H1 (cell line): ENCODE measurements around the gene ANXA2. TPM values are rescaled to one million over a fixed set of nuclear protein-coding genes. Genes with fewer than 3 reads are reported as not detected.
A peak's percentile ranks its signal among the peaks of the same experiment; 100 is the strongest.

Experiments
- CTCF ChIA-PET: fragments of 300-600 bp; sonication (Branson Sonifier 250); formaldehyde crosslinking; loops from one replicate; lab custom pipeline; 2021; ENCODE audit not compliant: partially characterized antibody; lab: Charles Lee
- POLR2A ChIA-PET: fragments of 300-600 bp; sonication (Branson Sonifier 250); formaldehyde crosslinking; loops from one replicate; lab custom pipeline; 2021; ENCODE audit warnings: inconsistent platforms; ENCODE audit not compliant: partially characterized antibody; lab: Charles Lee
- DNase-seq, 2 experiments: peaks; one replicate each; pipeline versions ENCODE4 v3.0.0 to v3.0.0-alpha.2; 2010 to 2022; ENCODE audit warnings: low spot score in 2 of 2, low read depth in 1 of 2, mixed read lengths in 1 of 2
- FAIRE-seq: peaks from 2 replicates; lab custom pipeline; 2011; peaks lifted over from hg19 to GRCh38; lab: Jason Lieb, UNC
- H2AFZ ChIP-seq: 2 replicates; pipeline ENCODE4 v1.8.1; 2012; ENCODE audit warnings: low read length, inconsistent platforms
- H2AK5ac ChIP-seq: 2 replicates; pipeline ENCODE4 v1.6.1; 2013; ENCODE audit warnings: low read depth, low read length
- H2BK120ac ChIP-seq: replicated peaks from 2 replicates; pipeline ENCODE3; 2013; ENCODE audit warnings: low read depth, low read length, inconsistent platforms
- H2BK12ac ChIP-seq: 2 replicates; pipeline ENCODE4 v1.6.1; 2013; ENCODE audit warnings: low read depth, low read length
- H2BK15ac ChIP-seq: 2 replicates; pipeline ENCODE4 v1.6.1; 2013; ENCODE audit warnings: low read length
- H2BK20ac ChIP-seq: 2 replicates; pipeline ENCODE4 v1.6.1; 2013; ENCODE audit warnings: low read length
- H2BK5ac ChIP-seq: 2 replicates; pipeline ENCODE4 v1.6.1; 2013; ENCODE audit warnings: low read depth, low read length
- H3K14ac ChIP-seq: 2 replicates; pipeline ENCODE4 v1.6.1; 2013; ENCODE audit warnings: inconsistent platforms; ENCODE audit not compliant: insufficient read length
- H3K18ac ChIP-seq: 2 replicates; pipeline ENCODE4 v1.6.1; 2013; ENCODE audit warnings: low read length; ENCODE audit errors: extremely low read depth
- H3K23ac ChIP-seq: 2 replicates; pipeline ENCODE4 v1.6.1; 2013; ENCODE audit warnings: inconsistent platforms; ENCODE audit not compliant: insufficient read length
- H3K23me2 ChIP-seq: 2 replicates; pipeline ENCODE4 v1.6.1; 2013; ENCODE audit warnings: low read depth, low read length
- H3K27ac ChIP-seq: 2 replicates; pipeline ENCODE4 v1.6.1; 2011; ENCODE audit warnings: low read depth, low read length, inconsistent platforms
- H3K27me3 ChIP-seq, 4 experiments: replicated peaks in 1 of 4; 1 replicate in 1 of 4; 2 replicates in 3 of 4; pipeline versions ENCODE4 v1.6.1 to v1.8.1; 2011 to 2013; ENCODE audit warnings: low read length in 3 of 4, mild to moderate bottlenecking in 3 of 4, inconsistent platforms in 2 of 4, mixed read lengths in 2 of 4, moderate library complexity in 1 of 4; ENCODE audit not compliant: control insufficient read depth in 3 of 4, insufficient read depth in 3 of 4; ENCODE audit errors: extremely low read depth in 1 of 4
- H3K36me3 ChIP-seq, 4 experiments: 2 replicates each; pipeline versions ENCODE4 v1.6.1 to v1.8.1; 2011 to 2013; ENCODE audit warnings: mild to moderate bottlenecking in 4 of 4, low read length in 3 of 4, moderate library complexity in 2 of 4, control low read depth in 1 of 4, inconsistent platforms in 1 of 4; ENCODE audit not compliant: insufficient read depth in 4 of 4, control insufficient read depth in 2 of 4
- H3K4ac ChIP-seq: replicated peaks from 2 replicates; pipeline ENCODE3; 2013; ENCODE audit warnings: low read length, low read depth, mixed read lengths, inconsistent platforms; ENCODE audit not compliant: insufficient read length
- H3K4me1 ChIP-seq, 4 experiments: replicated peaks in 1 of 4; 1 replicate in 1 of 4; 2 replicates in 3 of 4; pipeline versions ENCODE4 v1.6.1 to v1.8.1; 2011 to 2013; ENCODE audit warnings: low read length in 3 of 4, inconsistent platforms in 2 of 4, mixed read lengths in 1 of 4; ENCODE audit not compliant: insufficient read depth in 4 of 4, control insufficient read depth in 3 of 4
- H3K4me2 ChIP-seq, 2 experiments: 2 replicates each; pipeline versions ENCODE4 v1.6.1 to v1.8.1; 2011 to 2013; ENCODE audit warnings: low read depth in 2 of 2, low read length in 2 of 2, control low read depth in 1 of 2, inconsistent platforms in 1 of 2, mild to moderate bottlenecking in 1 of 2; ENCODE audit not compliant: insufficient read depth in 1 of 2
- H3K4me3 ChIP-seq, 4 experiments: fragments of 200-600, 300-600 bp in 1 of 4; sonication (generic), shearing (Covaris generic), sonication (Bioruptor Twin) in 1 of 4; 2 replicates each; pipeline versions ENCODE4 v1.5.1 to v1.8.1; 2011 to 2016; ENCODE audit warnings: low read length in 4 of 4, low read depth in 3 of 4, control low read depth in 2 of 4, inconsistent platforms in 2 of 4, mild to moderate bottlenecking in 2 of 4, mixed read lengths in 1 of 4, moderate library complexity in 1 of 4; ENCODE audit not compliant: insufficient read depth in 2 of 4; ENCODE audit errors: extremely low read depth in 1 of 4
- H3K56ac ChIP-seq: replicated peaks from 2 replicates; pipeline ENCODE3; 2013; ENCODE audit warnings: low read depth, mild to moderate bottlenecking, mixed read lengths, low read length, inconsistent platforms; ENCODE audit not compliant: insufficient read length
- H3K79me1 ChIP-seq: 2 replicates; pipeline ENCODE4 v1.6.1; 2013; ENCODE audit warnings: low read depth, low read length, control low read depth
- H3K79me2 ChIP-seq, 2 experiments: 2 replicates each; pipeline versions ENCODE4 v1.6.1 to v1.8.1; 2012 to 2013; ENCODE audit warnings: low read length in 2 of 2, mild to moderate bottlenecking in 2 of 2, inconsistent platforms in 1 of 2; ENCODE audit not compliant: insufficient read depth in 2 of 2, control insufficient read depth in 1 of 2
- H3K9ac ChIP-seq, 4 experiments: replicated peaks in 1 of 4; 1 replicate in 1 of 4; 2 replicates in 3 of 4; pipeline versions ENCODE4 v1.6.1 to v1.8.1; 2011 to 2013; ENCODE audit warnings: low read depth in 3 of 4, low read length in 3 of 4, control low read depth in 2 of 4, mild to moderate bottlenecking in 2 of 4, moderate library complexity in 2 of 4, inconsistent platforms in 1 of 4; ENCODE audit errors: extremely low read depth in 1 of 4
- H3K9me3 ChIP-seq, 2 experiments: 2 replicates each; pipeline versions ENCODE4 v1.6.1 to v1.8.1; 2012 to 2013; ENCODE audit warnings: mild to moderate bottlenecking in 2 of 2, moderate library complexity in 2 of 2, control low read depth in 1 of 2, inconsistent platforms in 1 of 2, low read depth in 1 of 2, low read length in 1 of 2, mixed read lengths in 1 of 2; ENCODE audit not compliant: insufficient read depth in 2 of 2
- H4K20me1 ChIP-seq, 2 experiments: replicated peaks in 1 of 2; 2 replicates each; pipeline versions ENCODE3 to v1.8.1; 2011 to 2013; ENCODE audit warnings: inconsistent platforms in 2 of 2, low read length in 2 of 2, mild to moderate bottlenecking in 1 of 2; ENCODE audit not compliant: insufficient read depth in 2 of 2, control insufficient read depth in 1 of 2
- H4K5ac ChIP-seq: 2 replicates; pipeline ENCODE4 v1.6.1; 2013; ENCODE audit warnings: low read length, low read depth, mixed read lengths, inconsistent platforms; ENCODE audit not compliant: insufficient read length
- H4K8ac ChIP-seq: 2 replicates; pipeline ENCODE4 v1.8.0; 2013; ENCODE audit warnings: mild to moderate bottlenecking, moderate library complexity, low read length, inconsistent platforms; ENCODE audit not compliant: insufficient read depth; ENCODE audit errors: extremely low read depth
- H4K91ac ChIP-seq: replicated peaks from 2 replicates; pipeline ENCODE3; 2013; ENCODE audit warnings: low read length, mixed read lengths, inconsistent platforms; ENCODE audit not compliant: insufficient read length
- ASH2L ChIP-seq: fragments of 200-600, 300-600 bp; sonication (generic); IDR thresholded peaks from one replicate; pipeline ENCODE4 v1.7.1; 2017; ENCODE audit warnings: low read length
- BRCA1 ChIP-seq: IDR thresholded peaks from 2 replicates; pipeline ENCODE4 v1.6.1; 2012; ENCODE audit warnings: low read depth, low read length, improper control_type of control experiment
- EP300 ChIP-seq, 2 experiments: IDR thresholded peaks; 1 replicate in 1 of 2; 2 replicates in 1 of 2; pipeline ENCODE4 v1.6.1; 2011 to 2012; ENCODE audit warnings: low read depth in 2 of 2, low read length in 2 of 2, mild to moderate bottlenecking in 2 of 2, borderline replicate concordance in 1 of 2, inconsistent platforms in 1 of 2, moderate library complexity in 1 of 2
- NRF1 ChIP-seq: IDR thresholded peaks from 2 replicates; pipeline ENCODE4 v1.6.1; 2011; ENCODE audit warnings: mild to moderate bottlenecking, low read depth, low read length, improper control_type of control experiment
- RFX5 ChIP-seq: IDR thresholded peaks from 2 replicates; pipeline ENCODE4 v1.6.1; 2011; ENCODE audit warnings: low read depth, low read length, improper control_type of control experiment, borderline replicate concordance
- WGBS, 2 experiments: shearing (Covaris generic) in 1 of 2; methylation state at CpG; one replicate each; pipeline versions ENCODE4 v1.1.6 to v1.1.7; 2013 to 2015; ENCODE audit warnings: low lambda C conversion rate in 2 of 2, mixed read lengths in 2 of 2, inconsistent platforms in 1 of 2, low coverage in 1 of 2, missing lambda C conversion rate in 1 of 2; ENCODE audit not compliant: insufficient replicate concordance in 2 of 2, insufficient coverage in 1 of 2, insufficient read length in 1 of 2; ENCODE audit errors: extremely low coverage in 1 of 2, missing lambda C conversion rate in 1 of 2; 5-methylcytosine and 5-hydroxymethylcytosine counted together
- polyA plus RNA-seq, 7 experiments: library from polyadenylated mRNA; depleted of rRNA in 3 of 7; stranded (reverse) in 5 of 7; unstranded in 2 of 7; fragments of >200 nt in 5 of 7; fragments of 200-250 nt in 2 of 7; gene quantifications; 1 replicate in 5 of 7; 2 replicates in 1 of 7; 4 replicates in 1 of 7; pipeline versions ENCODE4 v1.2.1 to v1.2.3, GENCODE V29; 2011 to 2013; ENCODE audit warnings: missing spikeins in 2 of 7, mixed read lengths in 2 of 7
- total RNA-seq: library from RNA; stranded (reverse); fragmentation: NEBNext Ultra II Directional; extraction: Animal tissue kit (Norgen Biotek cat#: 25700); gene quantifications from 2 replicates; pipeline ENCODE4 v1.2.1, GENCODE V29; 2021
- TF ChIP-seq, protein P1 (sequence below): IDR thresholded peaks from 2 replicates; pipeline ENCODE4 v1.6.1; 2012; ENCODE audit warnings: low read length, inconsistent platforms
- TF ChIP-seq, protein P2 (sequence below): IDR thresholded peaks from 2 replicates; pipeline ENCODE4 v1.6.1; 2011; ENCODE audit warnings: low read length, improper control_type of control experiment

Gene ANXA2
- total and polyA plus RNA-seq, 2 of the 8 experiments (the other 6 are each of a cell fraction or from before 2014, with no cell fraction given): 178 to 217 TPM

GRCh38 chr15:60324706-60325438, 72.9 kb downstream of the ANXA2 start:
- H2BK12ac ChIP-seq: no peak overlapping the region
- H2BK15ac ChIP-seq: no peak overlapping the region
- no peak for FAIRE-seq
- H3K4me3 ChIP-seq: no peak overlapping the region
- 0 out of 2 replicates have a peak overlapping the region, but pooled peaks have one; percentile 1 for H3K18ac ChIP-seq
- DNase-seq: no peak
- no peak overlapping the region for H3K56ac ChIP-seq
- no peak overlapping the region for H3K23ac ChIP-seq
- no peak overlapping the region for H3K9ac ChIP-seq
- H3K4me1 ChIP-seq: peaks cover 0 to 5% (median 1%) of the 10 kb centered on the region in 4 experiments; a peak in 2 of 7 replicates
- H4K20me1 ChIP-seq: no peaks in the 10 kb centered on the region
- CTCF ChIA-PET: interaction anchor here (0.7 to 10.0 kb wide), 28 partner anchors 8 to 611 kb away, joined by 3 to 120 read pairs (median 5); partner anchors contain the start of gene ANXA2
- H2AFZ ChIP-seq: 0 out of 2 replicates have a peak overlapping the region, but pooled peaks have one; percentile 18
- H3K4me2 ChIP-seq: no peak overlapping the region
- H3K27ac ChIP-seq: no peak overlapping the region
- no peak overlapping the region for H4K8ac ChIP-seq
- 69% methylated on average over 10 of the region's 10 CpGs; no CpG with 5 or more reads in 1 of the 2 experiments for WGBS, 2 experiments
- no peaks in the 10 kb centered on the region for H3K79me1 ChIP-seq
- no peak overlapping the region for H2AK5ac ChIP-seq
- no peaks in the 10 kb centered on the region for H3K36me3 ChIP-seq
- H3K79me2 ChIP-seq: no peaks in the 10 kb centered on the region
- H3K23me2 ChIP-seq: no peaks in the 10 kb centered on the region
- H4K5ac ChIP-seq: no peak overlapping the region
- no peak overlapping the region for H4K91ac ChIP-seq
- no peak overlapping the region for H3K14ac ChIP-seq
- H3K4ac ChIP-seq: no peak overlapping the region
- H2BK20ac ChIP-seq: no peak overlapping the region
- H3K9me3 ChIP-seq: no peaks in the 10 kb centered on the region
- no peaks in the 10 kb centered on the region for H3K27me3 ChIP-seq
- TF ChIP-seq NRF1 (no peak), EP300 (IDR thresholded peaks at IDR 0.05; ENCODE audit: borderline replicate concordance in 1 of 2, low read depth in 2 of 2, low read length in 2 of 2) (no peak), BRCA1 (no peak), ASH2L (no peak), RFX5 (no peak)
- TF ChIP-seq, protein P1, sequence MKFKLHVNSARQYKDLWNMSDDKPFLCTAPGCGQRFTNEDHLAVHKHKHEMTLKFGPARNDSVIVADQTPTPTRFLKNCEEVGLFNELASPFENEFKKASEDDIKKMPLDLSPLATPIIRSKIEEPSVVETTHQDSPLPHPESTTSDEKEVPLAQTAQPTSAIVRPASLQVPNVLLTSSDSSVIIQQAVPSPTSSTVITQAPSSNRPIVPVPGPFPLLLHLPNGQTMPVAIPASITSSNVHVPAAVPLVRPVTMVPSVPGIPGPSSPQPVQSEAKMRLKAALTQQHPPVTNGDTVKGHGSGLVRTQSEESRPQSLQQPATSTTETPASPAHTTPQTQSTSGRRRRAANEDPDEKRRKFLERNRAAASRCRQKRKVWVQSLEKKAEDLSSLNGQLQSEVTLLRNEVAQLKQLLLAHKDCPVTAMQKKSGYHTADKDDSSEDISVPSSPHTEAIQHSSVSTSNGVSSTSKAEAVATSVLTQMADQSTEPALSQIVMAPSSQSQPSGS: no peak
- TF ChIP-seq, protein P2, sequence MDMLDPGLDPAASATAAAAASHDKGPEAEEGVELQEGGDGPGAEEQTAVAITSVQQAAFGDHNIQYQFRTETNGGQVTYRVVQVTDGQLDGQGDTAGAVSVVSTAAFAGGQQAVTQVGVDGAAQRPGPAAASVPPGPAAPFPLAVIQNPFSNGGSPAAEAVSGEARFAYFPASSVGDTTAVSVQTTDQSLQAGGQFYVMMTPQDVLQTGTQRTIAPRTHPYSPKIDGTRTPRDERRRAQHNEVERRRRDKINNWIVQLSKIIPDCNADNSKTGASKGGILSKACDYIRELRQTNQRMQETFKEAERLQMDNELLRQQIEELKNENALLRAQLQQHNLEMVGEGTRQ: no peak
- POLR2A ChIA-PET: interaction anchor here (1.2 kb wide), 1 partner anchor 13 kb away, joined by 3 read pairs; no protein-coding TSS in a partner anchor
- H2BK120ac ChIP-seq: no peak overlapping the region
- no peak overlapping the region for H2BK5ac ChIP-seq
